Stimulated activated CD4-positive, alpha-beta T cell treated with anti-CD3 and anti-CD28 coated beads, Interleukin-1b, Interleukin-23, amount 100 ng/mL, for 4 hours (primary cell): ENCODE results near the gene PAX6.
"Not testable (repeated sequence)": the region's sequence is repeated elsewhere in the genome, so short reads cannot be mapped to it uniquely, and the experiment has no call there.

Experiments used
- DNase-seq, 2 donors: peaks; one replicate each; pipeline ENCODE4 v3.0.0-alpha.2; 2020; ENCODE audit warnings: low read depth in 2 of 2

The PAX6 gene

DNA sequence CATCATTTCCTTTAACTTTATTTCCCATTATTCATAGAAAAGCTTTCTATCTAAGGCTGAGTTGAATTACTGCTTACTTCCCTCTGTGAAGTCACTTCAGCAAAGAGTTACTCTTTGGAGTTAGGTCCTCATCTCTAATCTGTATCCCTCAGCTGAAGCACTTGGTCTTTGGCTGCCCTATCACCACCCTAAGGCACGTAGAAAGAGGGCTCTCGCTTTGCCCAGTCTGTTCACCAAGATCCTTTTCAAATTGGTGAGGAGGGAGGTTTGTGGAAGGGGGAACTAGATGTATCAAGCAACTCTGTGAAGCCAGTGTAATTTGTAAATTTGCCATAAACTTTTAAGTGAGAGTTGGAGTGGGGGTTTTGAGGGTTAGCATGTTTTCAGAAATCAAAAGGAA, 43.4 kb downstream of the PAX6 start:
- no peak for DNase-seq

DNA sequence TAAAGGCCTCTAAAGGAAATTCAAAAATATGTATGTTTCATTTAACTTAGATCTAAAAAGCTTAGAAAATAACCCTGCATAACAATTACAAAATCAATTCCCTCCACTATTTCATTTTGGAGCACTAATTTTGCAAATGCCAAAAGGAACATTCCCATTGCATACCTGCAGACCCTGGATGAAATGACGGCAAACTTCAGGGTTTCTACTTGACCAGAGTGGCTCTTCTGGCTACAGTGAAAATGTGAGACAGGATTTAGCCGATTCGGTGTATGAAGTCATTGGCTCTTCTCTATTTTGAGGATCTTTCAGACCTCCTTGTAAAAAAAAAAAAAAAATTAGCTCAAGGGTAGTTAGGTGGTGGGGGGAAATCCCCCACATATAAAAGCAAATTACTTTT, 44.1 kb downstream of the PAX6 start:
- DNase-seq = no peak

DNA sequence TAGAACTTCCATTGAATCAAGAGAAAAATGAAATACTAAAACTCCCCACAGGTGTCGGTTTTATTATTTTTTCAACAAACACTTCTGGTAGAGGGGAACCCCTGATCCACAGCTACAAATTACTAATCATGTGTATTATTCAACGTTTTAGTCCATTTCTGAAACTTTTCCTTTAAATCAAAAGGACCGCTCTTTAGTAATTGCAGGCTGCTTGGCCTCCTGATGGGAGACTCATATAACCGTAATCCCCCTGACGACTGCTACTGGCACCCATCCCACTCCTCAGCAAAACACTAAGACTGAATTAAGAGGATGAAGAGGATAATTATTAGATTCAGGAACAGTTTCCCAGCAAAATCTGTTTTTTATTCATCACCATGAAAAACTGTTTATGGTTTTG, 46.4 kb downstream of the PAX6 start:
- no peak for DNase-seq

DNA sequence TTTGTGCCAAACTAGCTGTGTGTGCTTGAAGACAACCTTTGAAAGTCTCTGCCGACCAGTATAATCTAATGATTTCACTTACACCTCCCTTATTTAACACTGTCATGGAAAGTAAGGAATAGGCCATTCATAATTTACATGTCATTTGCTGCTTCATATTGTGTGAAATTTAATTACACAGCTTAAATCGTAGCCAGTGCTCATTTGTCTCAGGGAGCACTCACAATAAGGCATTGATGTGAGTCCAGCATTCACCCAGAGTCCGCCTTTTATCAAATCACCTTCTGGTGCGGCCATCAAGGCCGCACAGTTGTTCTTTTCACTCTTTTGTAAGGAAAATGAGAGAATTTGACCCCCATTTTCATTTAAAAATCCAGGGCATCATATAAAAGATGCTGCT, 46.9 kb downstream of the PAX6 start:
- no peak for DNase-seq

DNA sequence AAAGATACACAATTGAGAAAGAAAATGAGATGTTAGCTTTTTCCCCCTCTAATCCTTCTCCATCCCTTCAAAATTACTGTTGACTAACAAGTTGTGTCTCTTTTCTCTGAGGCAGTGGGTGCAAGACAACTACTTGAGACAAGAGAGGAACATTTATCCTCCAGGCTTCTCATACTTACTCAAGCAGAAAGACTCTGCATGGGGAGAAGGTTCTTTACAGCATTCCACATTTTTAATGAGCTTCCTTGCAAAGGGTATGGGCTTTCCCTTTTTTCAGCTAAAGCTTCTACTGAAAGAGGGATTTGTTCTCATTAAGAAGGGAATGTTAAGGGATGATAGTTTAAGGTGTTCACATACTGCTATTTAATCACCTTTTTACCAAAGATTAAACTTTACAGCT, 47.8 kb downstream of the PAX6 start:
- no peak for DNase-seq

DNA sequence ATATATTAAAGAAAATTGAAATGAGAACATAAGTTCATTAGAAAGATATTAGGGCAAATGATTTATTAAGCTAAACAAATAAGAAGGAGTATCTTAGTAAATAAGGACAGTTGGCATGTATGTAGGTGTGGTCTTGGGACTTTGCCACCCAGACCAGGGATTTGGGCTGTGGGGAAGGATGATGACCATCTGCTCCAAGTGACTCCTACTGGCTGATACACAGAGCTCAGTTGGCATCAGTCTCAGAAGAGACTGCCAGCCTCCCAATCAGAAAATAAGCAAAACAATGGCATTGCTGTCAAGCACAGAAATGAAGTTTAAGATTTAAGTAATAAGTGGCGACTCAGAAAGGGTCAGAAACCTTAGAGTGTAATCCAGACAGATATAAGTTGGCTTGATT, 49.5 kb downstream of the PAX6 start:
- DNase-seq = no peak

DNA sequence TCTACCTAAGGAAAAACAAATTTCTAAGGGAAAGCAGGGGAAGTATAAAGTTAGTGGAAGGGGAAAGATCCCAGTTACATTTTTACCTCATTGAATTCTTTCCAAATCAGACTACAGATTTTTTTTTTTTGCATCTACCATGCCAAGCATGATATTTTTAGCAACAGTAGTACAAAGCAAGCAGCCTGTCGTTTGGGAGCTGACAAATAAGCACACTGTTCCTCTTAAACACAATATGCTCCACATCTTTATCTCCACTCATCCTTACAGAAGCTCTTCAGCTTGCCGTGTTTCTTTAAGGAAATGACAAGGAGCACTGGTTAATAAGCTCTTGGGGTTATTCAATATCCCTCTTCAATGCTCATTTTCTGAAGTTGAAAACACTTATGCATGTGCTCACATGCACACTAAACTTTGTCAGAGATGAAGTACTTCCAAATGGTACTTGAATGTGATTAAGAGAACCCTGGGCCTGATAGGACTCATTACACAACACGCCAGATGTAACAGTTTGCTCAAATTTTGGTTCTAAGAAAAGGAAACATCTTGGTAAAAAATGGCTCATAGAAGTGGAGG, 53.8 kb downstream of the PAX6 start:
- no peak for DNase-seq

DNA sequence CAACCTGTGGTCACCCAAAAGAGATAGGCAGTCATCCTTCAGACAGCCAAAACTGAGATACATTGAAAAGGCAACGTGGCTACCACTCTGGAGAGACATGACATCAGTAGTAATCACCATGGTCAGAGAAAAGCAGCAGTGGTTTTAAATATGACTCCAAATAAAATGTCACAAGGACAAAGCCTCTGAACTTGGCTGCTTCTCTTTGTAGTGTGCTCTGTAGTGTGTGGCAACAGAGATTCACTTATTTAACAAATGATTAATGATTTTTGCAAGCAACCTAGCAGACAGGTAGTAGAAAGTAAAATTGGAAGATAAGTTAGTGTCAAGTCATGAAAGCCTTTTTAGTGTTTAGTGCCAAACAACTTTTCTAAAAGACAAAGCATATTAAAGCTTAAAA, 63.5 kb downstream of the PAX6 start:
- DNase-seq = no peak

DNA sequence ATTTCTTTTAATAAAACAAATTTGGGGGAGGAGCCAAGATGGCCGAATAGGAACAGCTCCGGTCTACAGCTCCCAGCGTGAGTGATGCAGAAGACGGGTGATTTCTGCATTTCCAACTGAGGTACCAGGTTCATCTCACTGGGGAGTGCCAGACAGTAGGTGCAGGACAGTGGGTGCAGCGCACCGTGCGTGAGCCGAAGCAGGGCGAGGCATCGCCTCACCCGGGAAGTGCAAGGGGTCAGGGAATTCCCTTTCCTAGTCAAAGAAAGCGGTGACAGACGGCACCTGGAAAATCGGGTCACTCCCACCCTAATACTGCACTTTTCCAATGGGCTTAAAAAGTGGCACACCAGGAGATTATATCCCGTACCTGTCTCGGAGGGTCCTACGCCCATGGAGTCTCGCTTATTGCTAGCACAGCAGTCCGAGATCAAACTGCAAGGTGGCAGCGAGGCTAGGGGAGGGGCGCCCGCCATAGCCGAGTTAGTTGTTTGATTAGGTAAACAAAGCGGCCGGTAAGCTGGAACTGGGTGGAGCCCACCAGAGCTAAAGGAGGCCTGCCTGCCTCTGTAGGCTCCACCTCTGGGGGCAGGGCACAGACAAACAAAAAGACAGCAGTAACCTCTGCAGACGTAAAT, 70.3 kb downstream of the PAX6 start:
- DNase-seq = not testable (repeated sequence)

DNA sequence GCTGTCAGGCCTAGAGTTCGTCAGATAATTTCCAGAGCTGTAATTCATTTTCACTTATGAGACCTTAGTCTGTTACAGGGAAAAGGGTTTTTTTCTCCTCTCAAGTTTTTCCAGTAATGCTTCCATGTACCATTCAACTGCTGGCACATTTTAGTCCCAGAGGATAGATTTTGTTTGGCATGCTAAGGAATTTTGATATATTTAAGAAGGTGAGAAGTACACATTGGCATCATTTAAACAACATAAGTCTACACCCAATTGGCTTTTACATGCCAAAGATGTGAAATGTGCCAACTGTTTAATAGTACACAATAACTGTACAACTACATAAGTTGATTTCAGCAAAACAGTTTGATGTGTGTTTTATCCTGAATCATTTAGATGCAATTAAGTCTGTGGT, 71.0 kb downstream of the PAX6 start:
- DNase-seq = no peak
